ENCODE results near the gene ZNF354B.
"Not testable (repeated sequence)": the region's sequence is repeated elsewhere in the genome, so short reads cannot be mapped to it uniquely, and the experiment has no call there.

The ZNF354B gene

DNA sequence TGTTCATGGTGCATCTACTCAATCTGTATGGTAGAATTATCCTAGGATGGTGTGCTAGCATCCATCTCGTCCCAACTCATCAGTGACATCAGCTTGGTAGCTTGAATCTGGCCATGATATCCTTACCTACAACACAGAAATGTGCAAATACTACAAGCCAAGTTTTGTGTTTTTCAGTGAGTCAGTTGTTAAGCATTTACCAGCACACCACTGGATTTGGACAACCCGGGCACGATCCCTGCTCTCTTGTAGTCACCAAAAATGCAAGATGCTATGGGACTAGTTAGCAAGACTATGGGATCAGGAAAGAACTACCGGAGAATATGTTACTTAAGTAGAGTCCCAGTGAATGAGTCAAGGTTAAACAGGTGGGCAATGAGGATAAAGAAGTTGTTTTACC is 32.1 kb upstream of the ZNF354B start:
- no peak for DNase-seq (ENCODE audit: extremely low spot score)
- CTCF ChIA-PET: no interaction called here
- POLR2A ChIA-PET: no interaction called here
- TF ChIP-seq, protein P1, sequence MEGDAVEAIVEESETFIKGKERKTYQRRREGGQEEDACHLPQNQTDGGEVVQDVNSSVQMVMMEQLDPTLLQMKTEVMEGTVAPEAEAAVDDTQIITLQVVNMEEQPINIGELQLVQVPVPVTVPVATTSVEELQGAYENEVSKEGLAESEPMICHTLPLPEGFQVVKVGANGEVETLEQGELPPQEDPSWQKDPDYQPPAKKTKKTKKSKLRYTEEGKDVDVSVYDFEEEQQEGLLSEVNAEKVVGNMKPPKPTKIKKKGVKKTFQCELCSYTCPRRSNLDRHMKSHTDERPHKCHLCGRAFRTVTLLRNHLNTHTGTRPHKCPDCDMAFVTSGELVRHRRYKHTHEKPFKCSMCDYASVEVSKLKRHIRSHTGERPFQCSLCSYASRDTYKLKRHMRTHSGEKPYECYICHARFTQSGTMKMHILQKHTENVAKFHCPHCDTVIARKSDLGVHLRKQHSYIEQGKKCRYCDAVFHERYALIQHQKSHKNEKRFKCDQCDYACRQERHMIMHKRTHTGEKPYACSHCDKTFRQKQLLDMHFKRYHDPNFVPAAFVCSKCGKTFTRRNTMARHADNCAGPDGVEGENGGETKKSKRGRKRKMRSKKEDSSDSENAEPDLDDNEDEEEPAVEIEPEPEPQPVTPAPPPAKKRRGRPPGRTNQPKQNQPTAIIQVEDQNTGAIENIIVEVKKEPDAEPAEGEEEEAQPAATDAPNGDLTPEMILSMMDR (IDR thresholded peaks at IDR 0.05; ENCODE audit: control extremely low read depth, extremely low read depth, low read depth, missing control alignments): no peak

DNA sequence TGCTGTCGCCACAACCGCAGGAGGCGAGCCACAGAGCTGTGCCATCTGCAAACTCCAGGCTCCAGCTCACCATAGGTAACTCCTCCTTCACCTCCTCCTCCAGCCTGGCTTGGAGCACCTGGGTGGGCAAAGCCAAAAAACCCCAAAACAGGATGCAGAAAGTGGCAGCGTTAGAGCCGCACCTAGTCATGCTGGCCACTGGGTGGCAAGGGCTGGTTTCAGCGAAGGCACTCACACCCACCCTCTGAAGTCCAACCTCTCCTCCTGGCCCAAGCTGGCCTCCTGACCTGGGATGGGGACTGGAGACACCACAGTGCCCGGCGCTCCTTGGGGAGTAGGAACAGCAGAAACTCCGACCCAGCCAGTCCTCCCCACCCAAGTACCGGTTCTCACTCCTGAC is 28.7 kb upstream of the ZNF354B start:
- CTCF ChIA-PET: no interaction called here
- TF ChIP-seq, protein P1 (IDR thresholded peaks at IDR 0.05; ENCODE audit: control extremely low read depth, extremely low read depth, low read depth, missing control alignments): no peak
- DNase-seq (ENCODE audit: extremely low spot score): no peak
- POLR2A ChIA-PET: no interaction called here

DNA sequence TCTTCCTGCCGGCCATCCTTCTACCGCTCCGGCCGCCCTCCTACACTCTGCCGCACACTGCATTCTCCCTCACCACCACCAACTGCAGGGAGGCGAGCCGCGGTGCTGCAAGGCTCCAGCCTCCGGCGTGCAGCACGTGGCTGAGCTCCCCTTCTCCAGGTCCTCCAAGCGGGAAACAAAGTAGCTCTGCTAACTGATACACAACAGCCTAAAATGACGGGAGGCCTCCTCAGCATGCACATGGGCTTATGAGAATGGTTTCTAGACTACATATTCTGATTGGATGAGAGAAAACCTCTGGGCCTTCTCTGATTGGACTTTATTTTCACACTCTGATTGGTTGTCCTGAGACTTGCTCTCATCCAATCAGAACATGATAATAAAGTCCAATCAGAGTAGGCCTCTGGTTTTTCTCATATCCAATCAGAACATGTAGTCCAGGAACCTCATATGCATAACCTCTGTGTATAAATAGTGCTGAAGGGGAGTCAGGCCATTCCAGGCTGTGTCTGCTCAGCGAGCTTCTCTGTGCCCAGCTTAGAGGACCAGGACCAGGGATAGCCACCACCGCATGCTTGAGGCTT is 27.0 kb upstream of the ZNF354B start:
- ChIA-PET POLR2A (no interaction called here), CTCF (no interaction called here)
- TF ChIP-seq, protein P1 (IDR thresholded peaks at IDR 0.05; ENCODE audit: control extremely low read depth, extremely low read depth, low read depth, missing control alignments): no peak
- DNase-seq (ENCODE audit: extremely low spot score): no peak

DNA sequence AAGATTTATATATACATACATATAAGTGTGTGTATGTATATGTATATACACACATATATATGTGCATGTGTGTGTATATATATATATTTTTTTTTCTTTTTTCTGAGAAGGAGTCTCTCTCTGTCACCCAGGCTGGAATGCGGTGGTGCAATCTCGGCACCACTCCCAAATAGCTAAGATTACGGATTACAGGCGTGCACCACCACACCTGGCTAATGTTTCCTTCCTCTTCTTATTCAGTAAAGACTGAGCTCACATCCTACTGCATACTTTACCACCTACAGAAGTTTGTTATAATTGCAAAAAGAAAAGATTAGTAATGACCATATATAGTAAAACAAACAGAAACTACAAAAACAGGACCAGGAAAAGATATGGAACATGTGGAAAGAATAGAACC is 23.1 kb upstream of the ZNF354B start:
- TF ChIP-seq, protein P1 (IDR thresholded peaks at IDR 0.05; ENCODE audit: control extremely low read depth, extremely low read depth, low read depth, missing control alignments): no peak
- POLR2A ChIA-PET: no interaction called here
- CTCF ChIA-PET: interaction anchor here (1.5 kb wide), 1 partner anchor 15 kb away, joined by 5 read pairs; no protein-coding TSS in a partner anchor
- DNase-seq (ENCODE audit: extremely low spot score): no peak

DNA sequence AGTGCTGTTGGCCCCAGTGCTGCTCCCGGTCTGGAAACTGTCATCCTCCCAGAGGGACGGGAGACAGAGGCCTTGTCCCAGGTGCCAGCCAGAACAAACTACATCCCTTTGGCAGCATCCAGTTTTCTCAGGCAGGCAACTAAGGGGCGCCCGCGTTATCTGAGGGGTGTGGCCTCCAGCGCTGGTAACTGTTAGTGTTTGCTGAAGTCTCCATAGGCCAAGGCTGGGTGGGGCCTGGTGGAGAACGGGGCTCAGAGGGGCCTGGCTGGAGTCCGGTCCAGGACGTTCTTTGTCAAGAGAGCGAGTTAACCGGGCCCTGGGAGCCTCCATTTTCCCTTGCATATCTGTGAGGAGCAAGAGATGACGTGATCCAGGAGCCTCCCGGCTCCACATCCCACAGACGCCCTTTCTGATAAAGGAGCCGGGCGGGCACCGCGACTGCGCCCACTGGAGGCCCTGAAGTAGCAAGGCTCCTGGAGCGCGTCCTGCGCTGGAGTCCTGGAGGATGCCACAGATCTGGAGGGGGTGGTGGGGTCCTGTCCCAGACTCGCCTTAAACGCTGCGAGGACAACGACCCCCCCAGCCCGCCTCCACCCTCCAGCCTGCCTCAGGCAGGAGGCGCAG is 20.9 kb upstream of the ZNF354B start:
- CTCF ChIA-PET; DNase-seq (ENCODE audit: extremely low spot score); POLR2A ChIA-PET: not testable (repeated sequence)

DNA sequence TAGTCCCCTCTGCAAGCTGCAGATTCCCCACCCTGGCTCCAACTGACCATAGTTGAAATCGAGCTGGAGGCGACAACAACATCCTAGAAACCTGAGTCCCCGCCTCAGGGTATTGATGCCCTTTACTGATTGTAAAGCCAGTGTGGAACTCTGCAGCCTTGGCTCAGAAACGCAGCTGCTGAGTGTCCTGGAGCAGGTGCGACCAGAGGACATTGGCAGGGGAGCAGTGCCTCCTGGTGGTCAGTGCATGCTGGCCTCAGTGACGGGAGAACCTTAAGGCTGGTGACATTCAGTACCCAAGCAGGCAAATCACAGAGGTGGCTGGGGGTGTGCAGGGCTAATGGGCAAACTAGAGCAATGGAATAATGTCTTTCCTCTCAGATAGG is 20.4 kb upstream of the ZNF354B start:
- DNase-seq (ENCODE audit: extremely low spot score): no peak
- ChIA-PET CTCF (no interaction called here), POLR2A (no interaction called here)
- TF ChIP-seq, protein P1 (IDR thresholded peaks at IDR 0.05; ENCODE audit: control extremely low read depth, extremely low read depth, low read depth, missing control alignments): no peak

DNA sequence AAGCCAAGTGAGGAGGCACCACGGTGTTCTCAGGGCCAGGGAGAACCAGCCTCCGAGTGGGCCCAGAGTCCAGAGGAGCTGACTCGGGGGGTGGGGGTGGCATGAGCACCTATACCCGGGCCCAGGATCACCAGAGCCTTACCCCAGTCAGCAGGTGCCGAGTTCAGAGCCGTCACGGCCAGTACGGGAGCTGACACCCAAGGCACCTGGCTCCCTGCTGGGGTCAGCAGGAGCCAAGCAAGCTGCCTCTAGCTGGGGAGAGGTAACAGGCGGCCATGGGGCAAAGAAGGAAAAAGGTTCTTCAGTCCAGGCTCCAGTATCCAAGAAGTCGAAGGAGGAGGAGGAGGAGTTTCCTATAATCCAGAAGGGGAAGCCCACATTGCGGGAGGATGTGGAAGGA is 19.4 kb upstream of the ZNF354B start:
- POLR2A ChIA-PET; CTCF ChIA-PET; DNase-seq (ENCODE audit: extremely low spot score): not testable (repeated sequence)

DNA sequence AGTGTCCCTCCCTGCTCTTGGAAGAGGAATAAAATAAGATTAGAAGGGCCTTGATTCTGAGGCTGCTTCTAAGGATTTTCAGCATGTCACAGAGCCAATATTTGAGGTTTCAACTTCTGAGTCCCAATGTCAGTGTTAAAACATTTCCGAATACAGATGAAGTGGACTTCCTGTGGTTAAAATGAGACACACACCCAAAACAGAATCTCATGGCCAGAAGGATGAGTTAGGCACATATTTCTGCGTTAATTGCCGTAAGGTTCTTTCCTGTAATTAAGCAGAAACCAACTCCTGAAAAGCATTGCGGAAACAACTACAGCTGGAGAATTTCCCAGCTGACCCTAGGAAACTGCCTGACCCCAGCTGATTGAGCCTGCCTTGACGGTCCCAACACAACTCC is 10.4 kb upstream of the ZNF354B start:
- CTCF ChIA-PET: interaction anchor here (1.1 kb wide), 1 partner anchor 19 kb away, joined by 3 read pairs; no protein-coding TSS in a partner anchor
- TF ChIP-seq, protein P1 (IDR thresholded peaks at IDR 0.05; ENCODE audit: control extremely low read depth, extremely low read depth, low read depth, missing control alignments): no peak
- no peak for DNase-seq (ENCODE audit: extremely low spot score)
- POLR2A ChIA-PET: no interaction called here
